HFFc6 (cell line): ENCODE measurements around the gene DDX39A. TPM values are rescaled to one million over a fixed set of nuclear protein-coding genes. Genes with fewer than 3 reads are reported as not detected.
"Not testable (repeated sequence)": the region's sequence is repeated elsewhere in the genome, so short reads cannot be mapped to it uniquely, and the experiment has no call there.

Experiments used
- DNase-seq: peaks from one replicate; pipeline ENCODE4 v3.0.0-alpha.2; 2018
- H3K27ac Mint-ChIP-seq: 2 replicates; pipeline ENCODE4 v1.8.0; 2020; ENCODE audit warnings: mild to moderate bottlenecking, mixed read lengths
- H3K27me3 Mint-ChIP-seq: 2 replicates; pipeline ENCODE4 v1.8.0; 2021; ENCODE audit warnings: mild to moderate bottlenecking, moderate library complexity, mixed read lengths; ENCODE audit not compliant: insufficient read depth
- H3K36me3 Mint-ChIP-seq: 2 replicates; pipeline ENCODE4 v1.8.0; 2021; ENCODE audit warnings: low read depth, mixed read lengths
- H3K4me1 Mint-ChIP-seq: 2 replicates; pipeline ENCODE4 v1.8.0; 2020; ENCODE audit warnings: low read depth, mixed read lengths
- H3K4me3 Mint-ChIP-seq: 2 replicates; pipeline ENCODE4 v1.8.0; 2020; ENCODE audit warnings: mild to moderate bottlenecking, moderate library complexity, mixed read lengths
- H3K9me3 Mint-ChIP-seq: 2 replicates; pipeline ENCODE4 v1.8.0; 2020; ENCODE audit warnings: mild to moderate bottlenecking, mixed read lengths
- CTCF ChIP-seq: fragments of 200-600 bp; sonication (generic); IDR thresholded peaks from 2 replicates; pipeline ENCODE4 v1.5.0; 2021; ENCODE audit warnings: antibody characterized with exemption, mild to moderate bottlenecking
- long read RNA-seq: library from polyadenylated mRNA; unstranded; transcript quantifications from one replicate; pipeline ENCODE4 v2.0.0, GENCODE V29; 2019
- total RNA-seq, 6 experiments: library from RNA; stranded (reverse); fragmentation: NEBNext Ultra II Directional; extraction: Animal tissue kit (Norgen Biotek cat#: 25700); gene quantifications; 2 replicates in 1 of 6; 3 replicates in 5 of 6; pipeline ENCODE4 v1.2.3, GENCODE V29; 2021

Gene DDX39A
- 10 to 100 TPM; 52.5 to 82.7 (median 78.0) TPM for total RNA-seq
- long read RNA-seq, transcript DDX39A-201 (11 exons, 1,471 nt): major isoform, 81 of 94 reads
- long read RNA-seq, partial matches to known transcripts: 2 of 94 reads
- long read RNA-seq, other reads (novel, unspliced or antisense): 9 of 94 reads

DNA sequence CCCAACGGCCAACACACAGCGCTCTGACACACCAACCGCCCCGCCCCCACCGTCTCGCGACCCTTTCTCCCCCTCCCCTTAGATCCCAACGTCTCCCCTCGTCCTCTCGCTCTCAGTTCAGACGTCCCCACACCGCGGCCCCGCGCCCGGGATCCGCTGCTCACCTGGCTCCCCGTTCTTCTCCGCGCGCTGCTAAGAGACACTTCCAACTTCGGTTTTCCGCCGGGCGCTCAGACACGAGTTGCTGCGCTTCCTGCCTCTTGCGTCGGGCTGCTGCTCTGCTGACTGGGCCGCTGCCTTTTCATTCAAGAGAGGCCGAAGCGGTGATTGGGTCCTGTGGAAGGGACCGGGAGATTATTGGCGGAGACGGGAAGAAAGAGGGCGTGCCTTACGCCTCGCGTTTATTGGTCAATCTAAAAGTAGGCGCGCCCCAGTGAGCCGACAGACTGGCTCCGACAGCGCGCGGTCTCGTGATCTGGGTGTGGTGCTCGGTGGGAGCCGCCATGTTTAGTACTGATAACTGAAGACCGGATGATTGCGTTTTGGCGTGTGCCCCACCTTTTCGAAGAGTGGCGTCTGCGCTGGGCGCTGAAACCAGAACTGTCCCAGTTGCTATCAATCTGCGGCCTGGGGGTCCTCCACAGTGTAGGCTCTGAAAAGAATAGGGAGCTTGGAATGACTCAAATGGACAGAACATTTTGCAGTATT lies at the start of gene DDX39A:
Gene DDX39A, minus strand, starts transcription at position 236 of the 708 bp plus-strand sequence. CDS start 6,121 bp downstream, outside the sequence.
- Mint-ChIP-seq H3K27ac (peak within 1 kb of the TSS; percentile 98), H3K27me3 (peaks cover 10% of the 10 kb centered on the region), H3K36me3 (peaks cover 35% of the 10 kb centered on the region), H3K9me3 (peaks cover 4% of the 10 kb centered on the region), H3K4me3 (peak within 1 kb of the TSS; percentile 97), H3K4me1 (peaks cover 29% of the 10 kb centered on the region)
- peak; percentile 100 for DNase-seq
- TF ChIP-seq CTCF: no peak

DNA sequence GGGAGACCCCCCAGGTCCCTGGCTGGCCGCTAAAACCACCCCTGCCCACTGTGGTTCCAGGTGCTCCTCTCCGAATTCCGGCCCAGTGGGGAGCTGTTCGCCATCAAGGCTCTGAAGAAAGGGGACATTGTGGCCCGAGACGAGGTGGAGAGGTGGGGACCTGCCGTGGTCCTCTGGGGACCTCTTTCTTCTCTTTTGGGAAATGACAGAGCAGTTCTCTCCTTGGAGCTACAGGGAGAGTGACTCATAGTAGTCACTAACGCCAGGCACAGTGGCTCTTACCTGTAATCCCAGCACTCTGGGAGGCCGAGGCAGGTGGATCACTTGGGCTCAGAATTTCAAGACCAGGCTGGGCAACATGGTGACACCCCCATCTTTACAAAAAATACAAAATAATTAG lies 48.7 kb upstream of the DDX39A start:
- Mint-ChIP-seq H3K9me3 (no peaks in the 10 kb centered on the region), H3K36me3 (peaks cover 4% of the 10 kb centered on the region; the same call in 1 of the 2 replicates), H3K4me3 (no peak overlapping the region), H3K27ac (no peak overlapping the region), H3K27me3 (peaks cover 5% of the 10 kb centered on the region), H3K4me1 (no peaks in the 10 kb centered on the region)
- DNase-seq: no peak
- TF ChIP-seq CTCF: peak; percentile 18; the same call in 1 of the 2 replicates

DNA sequence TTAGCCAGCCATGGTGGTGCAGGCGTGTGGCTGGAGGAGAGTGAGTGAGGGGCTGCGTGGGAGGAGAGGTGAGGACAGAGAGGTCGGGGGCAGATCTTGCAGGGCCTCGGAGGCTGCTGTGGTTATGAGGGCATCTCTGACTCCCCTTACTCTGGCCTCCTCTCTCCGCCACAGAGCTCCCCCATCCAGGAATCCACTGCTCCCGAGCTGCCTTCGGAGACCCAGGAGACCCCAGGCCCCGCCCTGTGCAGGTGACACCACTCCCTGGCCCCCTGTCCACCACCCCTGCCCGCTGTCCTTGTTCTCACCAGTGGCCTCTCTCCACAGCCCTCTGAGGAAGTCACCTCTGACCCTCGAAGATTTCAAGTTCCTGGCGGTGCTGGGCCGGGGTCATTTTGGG lies 48.2 kb upstream of the DDX39A start:
- H3K4me3 Mint-ChIP-seq: no peak overlapping the region
- no peak for TF ChIP-seq CTCF
- H3K27ac Mint-ChIP-seq: no peak overlapping the region
- H3K9me3 Mint-ChIP-seq: no peaks in the 10 kb centered on the region
- H3K36me3 Mint-ChIP-seq: peaks cover 4% of the 10 kb centered on the region; the same call in 1 of the 2 replicates
- peaks cover 4% of the 10 kb centered on the region for H3K27me3 Mint-ChIP-seq
- DNase-seq: no peak
- H3K4me1 Mint-ChIP-seq: no peaks in the 10 kb centered on the region

DNA sequence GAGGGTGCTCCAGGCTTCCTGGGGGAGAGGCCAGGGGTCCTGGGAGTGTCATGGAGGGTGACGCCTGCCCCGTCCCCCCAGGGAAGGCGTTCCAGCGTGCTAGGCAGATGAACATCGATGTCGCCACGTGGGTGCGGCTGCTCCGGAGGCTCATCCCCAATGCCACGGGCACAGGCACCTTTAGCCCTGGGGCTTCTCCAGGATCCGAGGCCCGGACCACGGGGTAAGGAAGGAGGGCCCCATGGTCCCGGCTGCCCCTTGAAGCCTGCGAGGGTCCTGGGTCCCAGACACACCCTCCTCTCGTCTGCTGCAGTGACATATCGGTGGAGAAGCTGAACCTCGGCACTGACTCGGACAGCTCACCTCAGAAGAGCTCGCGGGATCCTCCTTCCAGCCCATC lies 44.6 kb upstream of the DDX39A start:
- H3K9me3 Mint-ChIP-seq: no peaks in the 10 kb centered on the region
- DNase-seq: no peak
- H3K27ac Mint-ChIP-seq: no peak overlapping the region
- no peaks in the 10 kb centered on the region; the same call in 1 of the 2 replicates for H3K27me3 Mint-ChIP-seq
- TF ChIP-seq CTCF: no peak
- H3K4me3 Mint-ChIP-seq: no peak overlapping the region
- no peaks in the 10 kb centered on the region for H3K4me1 Mint-ChIP-seq
- peaks cover 14% of the 10 kb centered on the region for H3K36me3 Mint-ChIP-seq

DNA sequence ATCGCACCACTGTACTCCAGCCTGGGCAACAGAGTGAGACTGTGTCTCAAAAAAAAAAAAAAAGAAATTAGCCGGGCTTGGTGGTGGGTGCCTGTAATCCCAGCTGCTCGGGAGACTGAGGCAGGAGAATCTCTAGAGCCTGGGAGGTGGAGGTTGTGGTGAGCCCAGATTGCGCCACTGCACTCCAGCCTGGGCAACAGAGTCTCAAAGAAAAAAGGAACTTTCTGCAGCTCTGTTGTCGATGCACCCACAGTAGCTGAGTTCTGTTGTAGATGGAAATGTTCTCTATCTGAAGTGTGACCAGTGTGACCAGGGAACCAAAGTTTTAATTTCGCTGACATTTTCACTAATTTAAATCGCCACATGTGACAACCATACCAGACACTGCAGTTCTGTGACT lies 43.3 kb upstream of the DDX39A start:
- DNase-seq, H3K27ac Mint-ChIP-seq, H3K4me3 Mint-ChIP-seq, H3K4me1 Mint-ChIP-seq, H3K9me3 Mint-ChIP-seq, H3K27me3 Mint-ChIP-seq: not testable (repeated sequence)
- H3K36me3 Mint-ChIP-seq: peaks cover 19% of the 10 kb centered on the region

GRCh38 chr19:14460935-14461334 lies 41.8 kb upstream of the DDX39A start:
- Mint-ChIP-seq H3K9me3 (no peaks in the 10 kb centered on the region), H3K4me3 (no peak overlapping the region), H3K27ac (no peak overlapping the region), H3K4me1 (0 out of 2 replicates have a peak, but pooled peaks cover 3% of the 10 kb centered on the region), H3K36me3 (peaks cover 19% of the 10 kb centered on the region), H3K27me3 (no peaks in the 10 kb centered on the region)
- no peak for DNase-seq
- TF ChIP-seq CTCF: no peak
